DND-41 (cell line): ENCODE results near the gene DRD4.

Source experiments
- CTCF ChIP-seq: IDR thresholded peaks from 2 replicates; pipeline ENCODE4 v1.5.1; 2012; ENCODE audit warnings: borderline replicate concordance, low read length, moderate library complexity, mild to moderate bottlenecking; ENCODE audit not compliant: poor library complexity, severe bottlenecking; ENCODE audit errors: extremely low read depth
- EZH2 ChIP-seq: IDR thresholded peaks from 3 replicates; pipeline ENCODE4 v1.6.1; 2012; ENCODE audit warnings: borderline replicate concordance, low read depth, mild to moderate bottlenecking, moderate library complexity, low read length, inconsistent platforms; ENCODE audit not compliant: severe bottlenecking

- no peak for TF ChIP-seq CTCF
- no peak for TF ChIP-seq EZH2
Measured at GRCh38 chr11:587546-587945, 49.5 kb upstream of the DRD4 start.
